ENCODE data around the gene SDHB.

DNA sequence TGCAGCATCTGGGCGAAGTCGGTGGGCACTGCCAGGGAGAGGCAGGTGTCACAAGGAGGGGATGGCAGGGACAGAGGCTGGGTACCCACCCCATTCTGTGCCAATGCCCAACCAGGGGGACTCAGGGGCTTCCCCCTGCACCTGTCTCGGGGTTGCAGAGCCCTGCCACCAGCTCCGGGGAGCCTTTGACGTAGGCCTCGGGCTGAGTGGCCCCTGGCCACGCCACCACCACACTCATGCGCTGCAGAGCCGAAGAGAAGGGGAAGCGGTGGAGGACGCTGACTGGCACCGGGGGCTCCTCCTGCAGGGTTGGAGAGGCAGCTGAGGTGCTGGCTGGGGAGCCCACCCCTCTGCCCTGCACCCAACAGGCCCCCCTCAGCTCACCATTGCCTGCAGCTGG, 61.7 kb downstream of the SDHB start:
- TF ChIP-seq, protein P1, sequence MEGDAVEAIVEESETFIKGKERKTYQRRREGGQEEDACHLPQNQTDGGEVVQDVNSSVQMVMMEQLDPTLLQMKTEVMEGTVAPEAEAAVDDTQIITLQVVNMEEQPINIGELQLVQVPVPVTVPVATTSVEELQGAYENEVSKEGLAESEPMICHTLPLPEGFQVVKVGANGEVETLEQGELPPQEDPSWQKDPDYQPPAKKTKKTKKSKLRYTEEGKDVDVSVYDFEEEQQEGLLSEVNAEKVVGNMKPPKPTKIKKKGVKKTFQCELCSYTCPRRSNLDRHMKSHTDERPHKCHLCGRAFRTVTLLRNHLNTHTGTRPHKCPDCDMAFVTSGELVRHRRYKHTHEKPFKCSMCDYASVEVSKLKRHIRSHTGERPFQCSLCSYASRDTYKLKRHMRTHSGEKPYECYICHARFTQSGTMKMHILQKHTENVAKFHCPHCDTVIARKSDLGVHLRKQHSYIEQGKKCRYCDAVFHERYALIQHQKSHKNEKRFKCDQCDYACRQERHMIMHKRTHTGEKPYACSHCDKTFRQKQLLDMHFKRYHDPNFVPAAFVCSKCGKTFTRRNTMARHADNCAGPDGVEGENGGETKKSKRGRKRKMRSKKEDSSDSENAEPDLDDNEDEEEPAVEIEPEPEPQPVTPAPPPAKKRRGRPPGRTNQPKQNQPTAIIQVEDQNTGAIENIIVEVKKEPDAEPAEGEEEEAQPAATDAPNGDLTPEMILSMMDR (optimal IDR thresholded peaks at IDR 0.05 in 1 of 3, IDR thresholded peaks at IDR 0.05 in 1 of 3, conservative IDR thresholded peaks at IDR 0.05 in 1 of 3; ENCODE audit: extremely low read depth in 1 of 3, insufficient read depth in 2 of 3, low read length in 3 of 3): no peak
- TF ChIP-seq EZH2 (IDR thresholded peaks at IDR 0.05; ENCODE audit: low read length): no peak

All from keratinocyte (primary cell).